H1 (cell line): ENCODE measurements around the gene CCDC51. TPM values are rescaled to one million over a fixed set of nuclear protein-coding genes. Genes with fewer than 3 reads are reported as not detected.

Experiments
- CTCF ChIA-PET: fragments of 300-600 bp; sonication (Branson Sonifier 250); formaldehyde crosslinking; loops from one replicate; lab custom pipeline; 2021; ENCODE audit not compliant: partially characterized antibody; lab: Charles Lee
- POLR2A ChIA-PET: fragments of 300-600 bp; sonication (Branson Sonifier 250); formaldehyde crosslinking; loops from one replicate; lab custom pipeline; 2021; ENCODE audit warnings: inconsistent platforms; ENCODE audit not compliant: partially characterized antibody; lab: Charles Lee
- DNase-seq, 2 experiments: peaks; one replicate each; pipeline versions ENCODE4 v3.0.0 to v3.0.0-alpha.2; 2010 to 2022; ENCODE audit warnings: low spot score in 2 of 2, low read depth in 1 of 2, mixed read lengths in 1 of 2
- FAIRE-seq: peaks from 2 replicates; lab custom pipeline; 2011; peaks lifted over from hg19 to GRCh38; lab: Jason Lieb, UNC
- H2AFZ ChIP-seq: 2 replicates; pipeline ENCODE4 v1.8.1; 2012; ENCODE audit warnings: low read length, inconsistent platforms
- H2AK5ac ChIP-seq: 2 replicates; pipeline ENCODE4 v1.6.1; 2013; ENCODE audit warnings: low read depth, low read length
- H2BK120ac ChIP-seq: replicated peaks from 2 replicates; pipeline ENCODE3; 2013; ENCODE audit warnings: low read depth, low read length, inconsistent platforms
- H2BK12ac ChIP-seq: 2 replicates; pipeline ENCODE4 v1.6.1; 2013; ENCODE audit warnings: low read depth, low read length
- H2BK15ac ChIP-seq: 2 replicates; pipeline ENCODE4 v1.6.1; 2013; ENCODE audit warnings: low read length
- H2BK20ac ChIP-seq: 2 replicates; pipeline ENCODE4 v1.6.1; 2013; ENCODE audit warnings: low read length
- H2BK5ac ChIP-seq: 2 replicates; pipeline ENCODE4 v1.6.1; 2013; ENCODE audit warnings: low read depth, low read length
- H3K14ac ChIP-seq: 2 replicates; pipeline ENCODE4 v1.6.1; 2013; ENCODE audit warnings: inconsistent platforms; ENCODE audit not compliant: insufficient read length
- H3K18ac ChIP-seq: 2 replicates; pipeline ENCODE4 v1.6.1; 2013; ENCODE audit warnings: low read length; ENCODE audit errors: extremely low read depth
- H3K23ac ChIP-seq: 2 replicates; pipeline ENCODE4 v1.6.1; 2013; ENCODE audit warnings: inconsistent platforms; ENCODE audit not compliant: insufficient read length
- H3K23me2 ChIP-seq: 2 replicates; pipeline ENCODE4 v1.6.1; 2013; ENCODE audit warnings: low read depth, low read length
- H3K27ac ChIP-seq: 2 replicates; pipeline ENCODE4 v1.6.1; 2011; ENCODE audit warnings: low read depth, low read length, inconsistent platforms
- H3K27me3 ChIP-seq, 4 experiments: replicated peaks in 1 of 4; 1 replicate in 1 of 4; 2 replicates in 3 of 4; pipeline versions ENCODE4 v1.6.1 to v1.8.1; 2011 to 2013; ENCODE audit warnings: low read length in 3 of 4, mild to moderate bottlenecking in 3 of 4, inconsistent platforms in 2 of 4, mixed read lengths in 2 of 4, moderate library complexity in 1 of 4; ENCODE audit not compliant: control insufficient read depth in 3 of 4, insufficient read depth in 3 of 4; ENCODE audit errors: extremely low read depth in 1 of 4
- H3K36me3 ChIP-seq, 4 experiments: 2 replicates each; pipeline versions ENCODE4 v1.6.1 to v1.8.1; 2011 to 2013; ENCODE audit warnings: mild to moderate bottlenecking in 4 of 4, low read length in 3 of 4, moderate library complexity in 2 of 4, control low read depth in 1 of 4, inconsistent platforms in 1 of 4; ENCODE audit not compliant: insufficient read depth in 4 of 4, control insufficient read depth in 2 of 4
- H3K4ac ChIP-seq: replicated peaks from 2 replicates; pipeline ENCODE3; 2013; ENCODE audit warnings: low read length, low read depth, mixed read lengths, inconsistent platforms; ENCODE audit not compliant: insufficient read length
- H3K4me1 ChIP-seq, 4 experiments: replicated peaks in 1 of 4; 1 replicate in 1 of 4; 2 replicates in 3 of 4; pipeline versions ENCODE4 v1.6.1 to v1.8.1; 2011 to 2013; ENCODE audit warnings: low read length in 3 of 4, inconsistent platforms in 2 of 4, mixed read lengths in 1 of 4; ENCODE audit not compliant: insufficient read depth in 4 of 4, control insufficient read depth in 3 of 4
- H3K4me2 ChIP-seq, 2 experiments: 2 replicates each; pipeline versions ENCODE4 v1.6.1 to v1.8.1; 2011 to 2013; ENCODE audit warnings: low read depth in 2 of 2, low read length in 2 of 2, control low read depth in 1 of 2, inconsistent platforms in 1 of 2, mild to moderate bottlenecking in 1 of 2; ENCODE audit not compliant: insufficient read depth in 1 of 2
- H3K4me3 ChIP-seq, 4 experiments: fragments of 200-600, 300-600 bp in 1 of 4; sonication (generic), shearing (Covaris generic), sonication (Bioruptor Twin) in 1 of 4; 2 replicates each; pipeline versions ENCODE4 v1.5.1 to v1.8.1; 2011 to 2016; ENCODE audit warnings: low read length in 4 of 4, low read depth in 3 of 4, control low read depth in 2 of 4, inconsistent platforms in 2 of 4, mild to moderate bottlenecking in 2 of 4, mixed read lengths in 1 of 4, moderate library complexity in 1 of 4; ENCODE audit not compliant: insufficient read depth in 2 of 4; ENCODE audit errors: extremely low read depth in 1 of 4
- H3K56ac ChIP-seq: replicated peaks from 2 replicates; pipeline ENCODE3; 2013; ENCODE audit warnings: low read depth, mild to moderate bottlenecking, mixed read lengths, low read length, inconsistent platforms; ENCODE audit not compliant: insufficient read length
- H3K79me1 ChIP-seq: 2 replicates; pipeline ENCODE4 v1.6.1; 2013; ENCODE audit warnings: low read depth, low read length, control low read depth
- H3K79me2 ChIP-seq, 2 experiments: 2 replicates each; pipeline versions ENCODE4 v1.6.1 to v1.8.1; 2012 to 2013; ENCODE audit warnings: low read length in 2 of 2, mild to moderate bottlenecking in 2 of 2, inconsistent platforms in 1 of 2; ENCODE audit not compliant: insufficient read depth in 2 of 2, control insufficient read depth in 1 of 2
- H3K9ac ChIP-seq, 4 experiments: replicated peaks in 1 of 4; 1 replicate in 1 of 4; 2 replicates in 3 of 4; pipeline versions ENCODE4 v1.6.1 to v1.8.1; 2011 to 2013; ENCODE audit warnings: low read depth in 3 of 4, low read length in 3 of 4, control low read depth in 2 of 4, mild to moderate bottlenecking in 2 of 4, moderate library complexity in 2 of 4, inconsistent platforms in 1 of 4; ENCODE audit errors: extremely low read depth in 1 of 4
- H3K9me3 ChIP-seq, 2 experiments: 2 replicates each; pipeline versions ENCODE4 v1.6.1 to v1.8.1; 2012 to 2013; ENCODE audit warnings: mild to moderate bottlenecking in 2 of 2, moderate library complexity in 2 of 2, control low read depth in 1 of 2, inconsistent platforms in 1 of 2, low read depth in 1 of 2, low read length in 1 of 2, mixed read lengths in 1 of 2; ENCODE audit not compliant: insufficient read depth in 2 of 2
- H4K20me1 ChIP-seq, 2 experiments: replicated peaks in 1 of 2; 2 replicates each; pipeline versions ENCODE3 to v1.8.1; 2011 to 2013; ENCODE audit warnings: inconsistent platforms in 2 of 2, low read length in 2 of 2, mild to moderate bottlenecking in 1 of 2; ENCODE audit not compliant: insufficient read depth in 2 of 2, control insufficient read depth in 1 of 2
- H4K5ac ChIP-seq: 2 replicates; pipeline ENCODE4 v1.6.1; 2013; ENCODE audit warnings: low read length, low read depth, mixed read lengths, inconsistent platforms; ENCODE audit not compliant: insufficient read length
- H4K8ac ChIP-seq: 2 replicates; pipeline ENCODE4 v1.8.0; 2013; ENCODE audit warnings: mild to moderate bottlenecking, moderate library complexity, low read length, inconsistent platforms; ENCODE audit not compliant: insufficient read depth; ENCODE audit errors: extremely low read depth
- H4K91ac ChIP-seq: replicated peaks from 2 replicates; pipeline ENCODE3; 2013; ENCODE audit warnings: low read length, mixed read lengths, inconsistent platforms; ENCODE audit not compliant: insufficient read length
- BCL11A ChIP-seq, 2 experiments: IDR thresholded peaks; one replicate each; pipeline ENCODE4 v1.6.1; 2011; ENCODE audit warnings: low read depth in 2 of 2, low read length in 2 of 2, mild to moderate bottlenecking in 2 of 2
- CBX5 ChIP-seq: fragments of 300-800, 300-1000 bp; sonication (generic); IDR thresholded peaks from 2 replicates; pipeline ENCODE4 v1.7.1; 2016; ENCODE audit warnings: antibody characterized with exemption, low read length, low read depth
- GTF2F1 ChIP-seq: IDR thresholded peaks from 2 replicates; pipeline ENCODE4 v1.6.1; 2012; ENCODE audit warnings: low read depth, low read length, improper control_type of control experiment, borderline replicate concordance
- WGBS, 2 experiments: shearing (Covaris generic) in 1 of 2; methylation state at CpG; one replicate each; pipeline versions ENCODE4 v1.1.6 to v1.1.7; 2013 to 2015; ENCODE audit warnings: low lambda C conversion rate in 2 of 2, mixed read lengths in 2 of 2, inconsistent platforms in 1 of 2, low coverage in 1 of 2, missing lambda C conversion rate in 1 of 2; ENCODE audit not compliant: insufficient replicate concordance in 2 of 2, insufficient coverage in 1 of 2, insufficient read length in 1 of 2; ENCODE audit errors: extremely low coverage in 1 of 2, missing lambda C conversion rate in 1 of 2; 5-methylcytosine and 5-hydroxymethylcytosine counted together
- polyA plus RNA-seq, 7 experiments: library from polyadenylated mRNA; depleted of rRNA in 3 of 7; stranded (reverse) in 5 of 7; unstranded in 2 of 7; fragments of >200 nt in 5 of 7; fragments of 200-250 nt in 2 of 7; gene quantifications; 1 replicate in 5 of 7; 2 replicates in 1 of 7; 4 replicates in 1 of 7; pipeline versions ENCODE4 v1.2.1 to v1.2.3, GENCODE V29; 2011 to 2013; ENCODE audit warnings: missing spikeins in 2 of 7, mixed read lengths in 2 of 7
- total RNA-seq: library from RNA; stranded (reverse); fragmentation: NEBNext Ultra II Directional; extraction: Animal tissue kit (Norgen Biotek cat#: 25700); gene quantifications from 2 replicates; pipeline ENCODE4 v1.2.1, GENCODE V29; 2021

The CCDC51 gene
- total and polyA plus RNA-seq, 2 of the 8 experiments (the other 6 are each of a cell fraction or from before 2014, with no cell fraction given): 21.3 to 21.4 TPM

GRCh38 chr3:48451270-48451669, 11.4 kb upstream of the CCDC51 start:
- CTCF ChIA-PET: interaction anchor here (0.9 to 2.9 kb wide), 8 partner anchors 11 to 98 kb away, joined by 3 to 10 read pairs (median 4); partner anchors contain the start of genes CCDC51 and TMA7
- no peak overlapping the region for H3K9ac ChIP-seq

More at GRCh38 chr3:48451270-48451669, 11.4 kb upstream of the CCDC51 start:
- H3K4ac ChIP-seq: no peak overlapping the region
- TF ChIP-seq CBX5: no peak
- no peak for TF ChIP-seq GTF2F1
- TF ChIP-seq BCL11A (IDR thresholded peaks at IDR 0.05; ENCODE audit: low read depth in 2 of 2, low read length in 2 of 2): no peak
- no peak overlapping the region for H3K27ac ChIP-seq
- no peak overlapping the region for H4K5ac ChIP-seq
- no peak overlapping the region for H3K18ac ChIP-seq
- DNase-seq (no peak), FAIRE-seq (no peak)
- POLR2A ChIA-PET: interaction anchor here (0.9 to 5.3 kb wide), 4 partner anchors 9 to 15 kb away, joined by 3 to 34 read pairs (median 8); partner anchors contain the start of genes CCDC51 and TMA7
- H3K23me2 ChIP-seq: peaks cover 6% of the 10 kb centered on the region
- no peaks in the 10 kb centered on the region for H3K9me3 ChIP-seq
- 95% methylated on average over 1 of the region's 1 CpG; no CpG with 5 or more reads in 1 of the 2 experiments for WGBS, 2 experiments
- no peak overlapping the region for H2BK120ac ChIP-seq
- H3K27me3 ChIP-seq: no peaks in the 10 kb centered on the region
- no peak overlapping the region for H4K8ac ChIP-seq
- H3K4me3 ChIP-seq: no peak overlapping the region
- peaks cover 0 to 8% (median 3%) of the 10 kb centered on the region in 4 experiments; a peak in 4 of 7 replicates for H3K4me1 ChIP-seq
- H2BK5ac ChIP-seq: no peak overlapping the region
- H4K20me1 ChIP-seq: peaks cover 0 to 6% of the 10 kb centered on the region in 2 experiments
- H3K36me3 ChIP-seq: peaks cover 15 to 39% (median 30%) of the 10 kb centered on the region in 4 experiments
- H3K23ac ChIP-seq: no peak overlapping the region
- peaks cover 0 to 11% of the 10 kb centered on the region in 2 experiments; a peak in 2 of 4 replicates for H3K79me2 ChIP-seq
- H3K14ac ChIP-seq: no peak overlapping the region
- no peaks in the 10 kb centered on the region for H3K79me1 ChIP-seq
- no peak overlapping the region for H2AK5ac ChIP-seq
- no peak overlapping the region for H4K91ac ChIP-seq
- H2BK20ac ChIP-seq: no peak overlapping the region
- no peak overlapping the region for H3K56ac ChIP-seq
- no peak overlapping the region for H2AFZ ChIP-seq
- H2BK12ac ChIP-seq: no peak overlapping the region
- no peak overlapping the region for H3K4me2 ChIP-seq
- no peak overlapping the region for H2BK15ac ChIP-seq
